CD14-positive monocyte (primary cell): ENCODE results near the gene DNAH7. TPM values are rescaled to one million over a fixed set of nuclear protein-coding genes. Genes with fewer than 3 reads are reported as not detected.
"Not testable (repeated sequence)": the region's sequence is repeated elsewhere in the genome, so short reads cannot be mapped to it uniquely, and the experiment has no call there.

Experiments used
- DNase-seq, 3 donors: peaks; one replicate each; pipeline ENCODE4 v3.0.0-alpha.2; 2011 to 2022
- H2AFZ ChIP-seq: 2 replicates; pipeline ENCODE4 v1.6.0; 2012; ENCODE audit warnings: mild to moderate bottlenecking, low read depth, low read length, inconsistent platforms; ENCODE audit not compliant: insufficient read depth, poor library complexity, severe bottlenecking
- H3K27ac ChIP-seq, 2 donors: 1 replicate in 1 of 2; 2 replicates in 1 of 2; pipeline ENCODE4 v1.5.1; 2012 to 2013; ENCODE audit warnings: low read length in 2 of 2, control low read depth in 1 of 2, inconsistent platforms in 1 of 2, low read depth in 1 of 2, mild to moderate bottlenecking in 1 of 2
- H3K27me3 ChIP-seq, 2 donors: one replicate each; pipeline versions ENCODE4 v1.6.0 to v1.6.1; 2011 to 2013; ENCODE audit warnings: low read length in 2 of 2; ENCODE audit not compliant: control insufficient read depth in 2 of 2, insufficient read depth in 2 of 2
- H3K36me3 ChIP-seq, 2 donors: replicated peaks in 1 of 2; 1 replicate in 1 of 2; 2 replicates in 1 of 2; pipeline versions ENCODE4 v1.5.1 to v1.6.1; 2012 to 2013; ENCODE audit warnings: low read length in 2 of 2, control low read depth in 1 of 2, inconsistent platforms in 1 of 2, mild to moderate bottlenecking in 1 of 2; ENCODE audit not compliant: insufficient read depth in 2 of 2, control insufficient read depth in 1 of 2
- H3K4me1 ChIP-seq, 2 donors: 1 replicate in 1 of 2; 2 replicates in 1 of 2; pipeline versions ENCODE4 v1.5.1 to v1.6.1; 2012 to 2013; ENCODE audit warnings: low read length in 2 of 2, control low read depth in 1 of 2, inconsistent platforms in 1 of 2, mild to moderate bottlenecking in 1 of 2, moderate library complexity in 1 of 2; ENCODE audit not compliant: insufficient read depth in 2 of 2, control insufficient read depth in 1 of 2
- H3K4me2 ChIP-seq: replicated peaks from 2 replicates; pipeline ENCODE3; 2012; ENCODE audit warnings: low read length, moderate library complexity, mild to moderate bottlenecking; ENCODE audit not compliant: poor library complexity, severe bottlenecking; ENCODE audit errors: extremely low read depth
- H3K4me3 ChIP-seq, 3 experiments: fragments of 200-600 bp in 1 of 3; sonication (generic) in 1 of 3; replicated peaks in 1 of 3; 1 replicate in 2 of 3; 2 replicates in 1 of 3; pipeline ENCODE4 v1.5.1; 2011 to 2013; ENCODE audit warnings: low read length in 3 of 3, mild to moderate bottlenecking in 3 of 3, control low read depth in 2 of 3, low read depth in 2 of 3, inconsistent platforms in 1 of 3, moderate library complexity in 1 of 3
- H3K79me2 ChIP-seq: 2 replicates; pipeline ENCODE4 v1.6.0; 2012; ENCODE audit warnings: mild to moderate bottlenecking, control low read depth, inconsistent platforms, low read length, moderate library complexity; ENCODE audit not compliant: insufficient read depth
- H3K9ac ChIP-seq: 2 replicates; pipeline ENCODE4 v1.6.0; 2017; ENCODE audit warnings: low read length, mild to moderate bottlenecking; ENCODE audit not compliant: insufficient read depth, poor library complexity, severe bottlenecking
- H3K9me3 ChIP-seq, 2 donors: replicated peaks in 1 of 2; 1 replicate in 1 of 2; 2 replicates in 1 of 2; pipeline versions ENCODE4 v1.5.1 to v1.6.1; 2012 to 2013; ENCODE audit warnings: low read length in 2 of 2, control low read depth in 1 of 2; ENCODE audit not compliant: control insufficient read depth in 1 of 2, insufficient read depth in 1 of 2
- H4K20me1 ChIP-seq: 2 replicates; pipeline ENCODE4 v1.6.0; 2012; ENCODE audit warnings: mild to moderate bottlenecking, low read length, control low read depth, moderate library complexity; ENCODE audit not compliant: insufficient read depth
- H3K27ac Mint-ChIP-seq, 7 donors: one replicate each; pipeline ENCODE4 v1.8.0; 2020; ENCODE audit warnings: mild to moderate bottlenecking in 7 of 7, mixed read lengths in 7 of 7, moderate library complexity in 6 of 7, inconsistent platforms in 2 of 7
- H3K27me3 Mint-ChIP-seq, 3 donors: one replicate each; pipeline ENCODE4 v1.8.0; 2021 to 2022; ENCODE audit warnings: low read depth in 3 of 3, mild to moderate bottlenecking in 3 of 3, mixed read lengths in 3 of 3, moderate library complexity in 3 of 3, inconsistent platforms in 1 of 3
- H3K36me3 Mint-ChIP-seq, 2 donors: one replicate each; pipeline ENCODE4 v1.8.0; 2020; ENCODE audit warnings: mixed read lengths in 2 of 2, inconsistent platforms in 1 of 2, mild to moderate bottlenecking in 1 of 2
- H3K4me1 Mint-ChIP-seq: one replicate; pipeline ENCODE4 v1.8.0; 2020; ENCODE audit warnings: mild to moderate bottlenecking, mixed read lengths
- H3K4me3 Mint-ChIP-seq, 2 donors: one replicate each; pipeline ENCODE4 v1.8.0; 2020; ENCODE audit warnings: mild to moderate bottlenecking in 2 of 2, mixed read lengths in 2 of 2, moderate library complexity in 1 of 2
- H3K9me3 Mint-ChIP-seq, 7 donors: one replicate each; pipeline ENCODE4 v1.8.0; 2020 to 2022; ENCODE audit warnings: mixed read lengths in 7 of 7, mild to moderate bottlenecking in 6 of 7, moderate library complexity in 6 of 7, inconsistent platforms in 2 of 7
- WGBS: methylation state at CpG from one replicate; pipeline ENCODE4 v1.1.5; 2013; ENCODE audit warnings: missing lambda C conversion rate; ENCODE audit not compliant: insufficient coverage; 5-methylcytosine and 5-hydroxymethylcytosine counted together
- intact Hi-C, 2 donors: fragments of 100-400 bp; cut with micrococcal nuclease; formaldehyde crosslinking; loops; one replicate each; pipeline versions ENCODE4 v1.15.0 to v1.15.1; 2023
- polyA plus RNA-seq, 3 donors: library from polyadenylated mRNA; depleted of rRNA in 1 of 3; unstranded in 2 of 3; stranded (reverse) in 1 of 3; fragments of 300-500 nt in 2 of 3; fragments of >200 nt in 1 of 3; fragmentation: Illumina TruSeq in 2 of 3; gene quantifications; 1 replicate in 2 of 3; 2 replicates in 1 of 3; pipeline ENCODE4 v1.2.3, GENCODE V29; 2012 to 2021
- TF ChIP-seq, protein P1 (sequence below): fragments of 200-600 bp; IDR thresholded peaks from one replicate; pipeline ENCODE4 v1.8.0; 2022; ENCODE audit warnings: antibody characterized with exemption, mild to moderate bottlenecking

The DNAH7 gene
- polyA plus RNA-seq, 3 donors = 0.07 TPM; not detected in 2

DNA sequence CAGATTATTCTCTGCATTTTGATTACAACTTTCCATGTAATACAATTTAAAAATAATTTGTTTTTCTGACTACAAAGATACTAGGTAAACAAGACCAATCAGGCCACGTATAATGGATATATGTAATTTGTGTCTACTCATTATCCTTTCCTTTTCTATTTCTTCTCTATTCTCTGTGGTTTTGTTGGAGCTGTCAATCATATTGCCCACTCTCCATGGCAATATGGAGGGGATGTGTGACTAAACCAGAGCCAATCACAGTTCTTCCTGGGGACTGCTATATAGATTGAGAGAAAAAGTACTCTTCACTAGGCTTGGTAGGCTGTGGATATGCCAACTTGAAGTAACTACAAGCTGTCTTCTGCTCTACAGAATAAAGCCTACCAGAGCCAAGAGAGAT is 144.7 kb downstream of the DNAH7 start:
- Histone ChIP-seq H3K79me2 (no peaks in the 10 kb centered on the region), H3K36me3 (no peaks in the 10 kb centered on the region), H3K9ac (no peak overlapping the region), H3K4me3 (no peak overlapping the region), H3K9me3 (no peaks in the 10 kb centered on the region), H3K4me1 (no peaks in the 10 kb centered on the region), H3K27ac (no peak overlapping the region), H3K4me2 (no peak overlapping the region), H3K27me3 (no peaks in the 10 kb centered on the region), H4K20me1 (no peaks in the 10 kb centered on the region), H2AFZ (no peak overlapping the region)
- TF ChIP-seq, protein P1, sequence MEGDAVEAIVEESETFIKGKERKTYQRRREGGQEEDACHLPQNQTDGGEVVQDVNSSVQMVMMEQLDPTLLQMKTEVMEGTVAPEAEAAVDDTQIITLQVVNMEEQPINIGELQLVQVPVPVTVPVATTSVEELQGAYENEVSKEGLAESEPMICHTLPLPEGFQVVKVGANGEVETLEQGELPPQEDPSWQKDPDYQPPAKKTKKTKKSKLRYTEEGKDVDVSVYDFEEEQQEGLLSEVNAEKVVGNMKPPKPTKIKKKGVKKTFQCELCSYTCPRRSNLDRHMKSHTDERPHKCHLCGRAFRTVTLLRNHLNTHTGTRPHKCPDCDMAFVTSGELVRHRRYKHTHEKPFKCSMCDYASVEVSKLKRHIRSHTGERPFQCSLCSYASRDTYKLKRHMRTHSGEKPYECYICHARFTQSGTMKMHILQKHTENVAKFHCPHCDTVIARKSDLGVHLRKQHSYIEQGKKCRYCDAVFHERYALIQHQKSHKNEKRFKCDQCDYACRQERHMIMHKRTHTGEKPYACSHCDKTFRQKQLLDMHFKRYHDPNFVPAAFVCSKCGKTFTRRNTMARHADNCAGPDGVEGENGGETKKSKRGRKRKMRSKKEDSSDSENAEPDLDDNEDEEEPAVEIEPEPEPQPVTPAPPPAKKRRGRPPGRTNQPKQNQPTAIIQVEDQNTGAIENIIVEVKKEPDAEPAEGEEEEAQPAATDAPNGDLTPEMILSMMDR = no peak
- DNase-seq = no peak
- Mint-ChIP-seq H3K4me3 (no peak overlapping the region), H3K27ac (no peak overlapping the region), H3K27me3 (no peaks in the 10 kb centered on the region), H3K36me3 (no peaks in the 10 kb centered on the region), H3K4me1 (no peaks in the 10 kb centered on the region), H3K9me3 (peaks cover 0 to 10% (median 3%) of the 10 kb centered on the region in 7 donors)
- no CpG with 5 or more reads among the region's 1 CpG for WGBS
- intact Hi-C loops = no loop called here

- H3K4me1 Mint-ChIP-seq, H3K9me3 ChIP-seq, H3K27me3 ChIP-seq, H4K20me1 ChIP-seq, H3K4me3 Mint-ChIP-seq, H3K27ac ChIP-seq, intact Hi-C loops, H3K27me3 Mint-ChIP-seq, H3K36me3 ChIP-seq, H3K36me3 Mint-ChIP-seq, H3K4me3 ChIP-seq, H2AFZ ChIP-seq, H3K4me2 ChIP-seq, H3K4me1 ChIP-seq, H3K9ac ChIP-seq, H3K79me2 ChIP-seq, DNase-seq, H3K27ac Mint-ChIP-seq: not testable (repeated sequence)
- 95% methylated on average over 2 of the region's 4 CpGs for WGBS
- peaks cover 3 to 17% (median 9%) of the 10 kb centered on the region in 7 donors for H3K9me3 Mint-ChIP-seq
Measured at GRCh38 chr2:195917021-195917600, 151.5 kb downstream of the DNAH7 start.
